Right kidney (tissue), 1 donor: ENCODE data around the gene CEP126.
"Not testable (repeated sequence)": the region's sequence is repeated elsewhere in the genome, so short reads cannot be mapped to it uniquely, and the experiment has no call there.

Experiments used
- DNase-seq: peaks from one replicate; pipeline ENCODE4 v3.0.0-alpha.2; 2016

The CEP126 gene

DNA sequence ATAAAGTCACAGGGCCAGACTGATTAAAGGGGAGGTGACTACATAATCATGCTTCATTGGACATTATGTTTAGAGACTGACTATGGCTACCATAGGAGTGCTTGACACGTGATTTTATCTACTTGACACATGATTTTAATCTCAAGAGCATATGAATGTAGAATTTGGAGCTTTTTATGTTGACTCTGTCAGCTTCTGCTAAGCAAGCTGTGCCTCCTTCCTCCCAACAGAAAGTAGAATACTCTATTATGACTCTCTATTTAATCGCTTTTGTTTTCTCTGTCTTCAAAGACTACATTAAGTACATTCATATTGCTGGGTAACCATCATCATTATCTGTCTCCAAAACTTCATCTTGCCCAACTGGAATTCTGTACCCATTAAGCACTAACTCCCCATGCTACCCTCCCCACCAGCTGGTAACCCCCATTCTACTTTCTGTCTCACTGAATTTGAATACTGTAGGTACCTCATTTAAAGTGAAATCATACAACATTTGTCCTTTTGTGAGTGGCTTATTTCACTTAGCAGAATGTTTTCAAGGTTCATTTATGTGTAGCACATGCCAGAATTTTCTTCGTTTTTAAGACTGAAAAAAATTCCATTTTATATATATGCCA is 26.2 kb downstream of the CEP126 start:
- DNase-seq: no peak

DNA sequence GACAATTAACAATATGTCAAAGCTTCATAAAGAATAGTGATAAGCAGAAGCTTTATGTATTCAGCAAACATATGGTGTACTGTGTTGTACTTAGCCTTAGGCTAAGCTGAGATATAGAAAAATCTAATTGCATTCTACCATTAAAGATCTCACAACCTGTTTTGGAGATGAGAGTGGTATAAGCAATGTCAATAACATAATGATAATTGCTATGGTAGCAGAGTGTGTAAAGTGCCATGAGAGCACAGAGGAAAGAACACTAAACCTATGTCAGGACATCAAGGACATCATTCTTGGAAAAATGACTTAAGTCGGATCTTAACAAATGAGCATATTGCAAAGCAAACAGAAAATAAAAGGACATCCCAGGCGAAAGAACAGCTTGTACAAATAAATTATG is 30.1 kb downstream of the CEP126 start:
- no peak for DNase-seq

DNA sequence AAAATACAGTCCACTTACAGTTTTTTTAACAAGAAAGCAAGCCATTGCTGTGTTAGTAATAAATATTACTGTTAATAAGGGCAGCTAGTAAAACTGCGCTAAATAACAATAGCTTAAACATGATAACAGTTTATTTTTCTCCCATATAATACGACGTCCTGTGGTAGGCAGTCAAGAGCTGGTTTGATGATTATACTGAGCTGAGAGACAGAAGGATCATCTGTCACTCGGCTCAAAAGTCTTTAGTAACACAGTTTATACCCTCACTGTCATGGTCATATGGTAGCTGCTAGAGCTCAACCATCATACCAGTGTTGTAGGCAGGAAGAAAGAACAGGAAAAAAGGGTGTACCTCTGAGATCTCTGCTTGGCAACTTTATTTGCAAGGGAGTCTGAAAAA is 30.6 kb downstream of the CEP126 start:
- DNase-seq: no peak

DNA sequence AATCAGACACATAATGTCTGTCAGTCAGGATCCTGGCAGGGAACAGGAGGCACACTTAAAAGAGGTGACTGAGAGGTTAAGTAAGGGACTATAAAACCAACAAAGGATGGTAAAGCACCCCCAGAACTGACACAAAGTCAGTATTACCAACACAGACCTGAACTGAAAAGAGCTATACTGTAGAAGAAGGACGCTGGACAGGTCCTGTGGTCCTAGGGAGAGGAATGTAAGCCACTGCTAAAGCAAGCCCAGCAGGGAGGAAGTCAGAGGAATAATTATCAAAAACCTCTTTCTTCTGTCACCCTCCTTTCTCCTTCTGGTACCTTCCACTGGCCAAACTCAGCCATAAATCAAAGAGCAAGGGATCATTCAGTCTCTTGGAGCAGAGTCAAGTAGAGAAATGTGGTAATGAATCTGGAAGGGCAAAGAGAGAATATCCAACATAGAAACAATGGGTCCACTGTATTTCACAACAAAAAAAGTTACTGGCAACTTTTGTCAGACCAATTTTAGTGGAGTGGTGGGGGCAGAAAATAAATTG is 34.9 kb downstream of the CEP126 start:
- no peak for DNase-seq

DNA sequence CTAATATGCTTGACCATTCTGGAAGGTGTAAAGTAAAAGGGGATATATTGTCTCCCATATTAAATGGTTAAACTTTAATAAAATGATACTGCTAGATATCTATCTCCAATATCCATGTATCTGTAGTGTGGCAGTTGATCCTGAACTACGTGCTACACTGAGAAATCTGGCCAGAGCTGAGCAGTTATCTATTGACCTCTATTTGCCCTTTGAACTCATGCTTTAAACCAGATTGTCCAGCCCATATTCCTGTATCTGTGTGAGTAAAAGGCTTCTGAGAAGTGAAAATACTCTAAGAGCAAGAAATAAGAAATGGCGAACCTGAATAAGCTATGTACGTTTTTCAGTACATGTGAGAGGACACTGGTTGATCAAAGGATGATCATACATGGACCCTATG is 40.5 kb downstream of the CEP126 start:
- no peak for DNase-seq

DNA sequence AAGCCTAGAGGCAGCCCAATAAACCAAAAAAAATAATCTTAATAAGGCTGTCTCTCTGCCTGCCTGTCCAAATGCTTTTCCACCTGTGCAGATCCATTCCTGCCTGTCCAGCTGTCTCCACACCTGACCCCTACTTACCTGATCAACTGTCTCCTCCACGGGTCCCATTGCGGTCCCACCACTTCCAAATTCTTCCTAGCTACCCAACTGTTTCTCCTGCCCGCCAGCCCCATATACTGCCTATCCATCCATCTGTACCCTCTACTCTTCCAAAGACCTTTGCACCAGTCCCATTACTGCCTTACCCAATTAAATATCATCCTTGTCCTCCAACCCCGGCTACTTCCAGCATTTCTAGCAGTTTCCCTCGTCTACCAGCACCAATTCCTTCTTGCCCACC is 40.9 kb downstream of the CEP126 start:
- DNase-seq: no peak

DNA sequence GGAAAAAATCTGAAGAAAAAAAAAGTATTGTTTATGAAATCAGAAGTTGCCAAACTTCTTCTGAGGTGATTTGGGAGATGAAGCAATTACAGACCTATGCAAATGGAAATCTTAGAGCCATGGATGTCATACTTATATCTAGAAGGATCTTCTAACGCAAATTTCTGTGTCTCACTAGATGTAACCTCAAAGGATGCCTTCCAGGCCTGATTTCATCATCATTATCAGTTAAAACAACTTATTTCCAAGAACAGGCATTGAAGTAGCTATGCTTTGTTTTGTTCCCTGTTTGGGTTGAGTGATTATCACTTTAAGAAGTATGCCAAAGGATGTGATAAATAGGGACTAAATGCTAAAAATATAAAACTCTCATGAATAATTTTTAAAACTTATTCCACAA is 45.4 kb downstream of the CEP126 start:
- DNase-seq: no peak

DNA sequence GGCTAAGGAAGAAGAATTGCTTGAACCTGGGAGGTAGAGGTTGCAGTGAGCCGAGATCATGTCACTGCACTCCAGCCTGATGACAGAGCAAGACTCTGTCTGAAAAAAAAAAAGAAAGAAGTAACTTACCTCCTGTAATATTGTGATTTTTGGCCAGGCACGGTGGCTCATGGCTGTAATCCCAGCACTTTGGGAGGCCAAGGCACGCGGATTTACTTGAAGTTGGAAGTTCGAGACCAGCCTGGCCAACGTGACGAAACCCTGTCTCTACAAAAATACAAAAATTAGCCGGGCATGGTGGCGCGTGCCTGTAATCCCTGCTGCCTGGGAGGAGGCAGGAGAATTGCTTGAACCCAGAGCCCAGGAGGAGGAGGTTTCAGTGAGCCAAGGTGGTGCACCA is 49.4 kb downstream of the CEP126 start:
- DNase-seq: not testable (repeated sequence)

DNA sequence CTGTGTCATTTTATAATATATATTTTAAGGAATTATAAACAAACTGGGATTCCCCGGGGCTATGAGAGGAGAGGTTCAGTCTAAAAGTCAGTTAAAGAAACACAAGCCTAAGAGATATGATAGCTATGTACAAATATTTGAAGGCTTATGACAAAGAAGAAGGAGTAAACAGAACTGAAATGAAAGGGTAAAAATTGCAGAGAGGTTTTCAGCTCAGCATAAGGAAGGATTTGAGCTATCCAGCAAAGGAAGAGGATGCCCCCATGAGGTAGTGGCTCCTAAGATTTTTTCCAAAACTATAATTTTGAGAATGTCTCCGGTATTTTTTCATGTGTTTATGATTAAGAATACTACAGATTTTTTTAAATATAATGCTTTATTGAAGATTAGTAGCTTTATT is 59.4 kb downstream of the CEP126 start:
- DNase-seq: no peak

DNA sequence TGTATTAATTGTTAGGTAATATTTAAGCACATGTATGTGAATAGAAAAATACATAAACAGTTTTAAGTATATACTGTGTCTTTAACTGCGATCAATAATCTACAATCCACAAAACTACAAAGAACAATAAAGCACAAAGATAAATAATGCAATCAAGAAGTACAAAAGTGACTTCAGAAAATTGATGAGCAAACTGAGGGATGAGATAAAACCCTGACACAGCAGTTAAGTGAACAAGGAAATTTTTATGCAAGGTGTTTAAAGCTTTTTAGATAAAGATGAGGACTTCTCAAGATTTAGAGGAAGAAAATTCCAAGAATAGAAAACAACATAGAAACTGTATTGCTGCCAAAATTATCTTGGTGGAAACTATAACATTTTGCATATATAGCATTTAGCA is 60.0 kb downstream of the CEP126 start:
- DNase-seq: no peak

DNA sequence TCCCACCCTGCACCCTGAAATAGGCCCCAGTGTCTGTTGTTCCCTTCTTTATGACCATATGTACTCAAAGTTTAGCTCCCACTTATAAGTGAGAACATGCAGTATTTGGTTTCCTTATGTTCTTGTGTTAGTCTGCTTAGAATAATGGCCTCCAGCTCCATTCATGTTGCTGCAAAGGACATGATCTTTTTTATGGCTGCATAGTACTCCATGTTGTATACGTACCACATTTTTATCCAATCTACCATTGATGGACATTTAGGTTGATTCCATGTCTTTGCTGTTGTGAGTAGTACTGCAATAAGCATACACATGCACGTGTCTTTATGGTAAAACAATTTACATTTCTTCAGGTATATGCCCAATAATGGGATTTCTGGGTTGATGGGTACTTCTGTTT is 60.9 kb downstream of the CEP126 start:
- no peak for DNase-seq

DNA sequence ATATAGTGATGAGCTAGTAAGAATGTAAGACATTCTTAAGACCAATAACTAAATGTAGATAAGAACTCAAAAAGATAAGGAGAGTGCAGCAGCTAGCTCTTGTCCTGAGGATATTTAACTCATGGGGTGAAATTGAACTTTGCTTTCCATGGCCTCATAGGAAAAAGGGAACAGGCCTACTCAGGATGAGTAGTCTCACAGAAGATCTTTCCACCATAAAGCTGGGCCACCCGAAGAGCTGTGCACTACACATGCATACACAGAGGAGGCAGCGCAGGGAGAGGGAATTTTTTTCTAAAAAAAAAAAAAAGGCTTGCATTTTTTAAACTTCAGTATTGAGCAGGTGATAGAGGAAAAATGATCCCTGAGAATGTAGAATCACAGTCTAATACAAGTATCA is 72.6 kb downstream of the CEP126 start:
- no peak for DNase-seq

DNA sequence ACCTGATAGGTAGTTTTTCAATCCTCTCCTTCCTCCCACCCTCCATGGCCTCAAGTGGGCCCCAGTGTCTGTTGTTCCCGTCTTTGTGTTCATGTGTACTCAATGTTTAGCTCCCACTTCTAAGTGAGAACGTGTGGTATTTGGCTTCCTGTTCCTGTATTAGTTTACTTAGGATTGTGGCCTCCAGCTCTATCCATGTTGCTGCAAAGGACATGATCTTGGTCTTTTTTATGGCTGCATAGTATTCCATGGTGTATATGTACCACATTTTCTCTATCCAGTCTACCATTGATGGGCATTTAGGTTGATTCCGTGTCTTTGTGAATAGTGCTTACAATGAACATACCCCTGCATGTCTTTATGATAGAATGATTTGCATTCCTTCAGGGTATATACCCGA is 78.4 kb downstream of the CEP126 start:
- no peak for DNase-seq

DNA sequence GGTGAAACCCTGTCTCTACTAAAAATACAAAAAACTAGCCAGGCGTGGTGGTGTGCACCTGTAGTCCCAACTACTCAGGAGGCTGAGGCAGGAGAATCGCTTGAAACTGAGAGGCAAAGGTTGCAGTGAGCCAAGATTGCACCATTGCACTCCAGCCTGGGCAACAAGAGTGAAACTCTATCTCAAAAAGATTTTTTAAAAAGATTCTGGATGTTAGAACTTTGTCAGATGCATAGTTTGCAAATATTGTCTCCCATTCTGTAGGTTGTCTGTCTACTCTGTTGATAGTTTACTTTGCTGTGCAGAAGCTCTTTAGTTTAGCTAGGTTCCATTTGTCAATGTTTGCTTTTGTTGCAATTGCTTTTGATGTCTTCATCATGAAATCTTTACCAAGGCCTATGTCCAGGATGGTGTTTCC is 79.3 kb downstream of the CEP126 start:
- DNase-seq: not testable (repeated sequence)

DNA sequence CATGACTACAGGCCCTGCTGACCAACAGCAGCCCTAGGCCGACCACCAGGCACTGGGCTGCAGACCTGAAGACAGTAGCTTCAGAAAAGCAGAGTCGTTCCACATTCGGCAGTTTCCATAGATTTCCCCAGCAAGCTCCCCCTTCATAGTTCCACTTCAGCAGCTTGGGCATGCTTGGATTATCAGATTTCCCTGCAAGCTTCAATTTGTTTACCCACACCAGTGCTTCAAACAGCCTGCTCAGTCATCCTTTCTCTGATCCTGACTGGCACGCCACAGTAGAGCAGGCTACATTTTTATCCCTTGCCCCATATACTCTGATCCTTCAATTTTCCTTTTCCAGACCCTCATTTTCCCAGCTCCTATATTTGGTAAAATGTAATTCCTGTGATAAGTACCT is 81.3 kb downstream of the CEP126 start:
- peak; percentile 3 for DNase-seq

DNA sequence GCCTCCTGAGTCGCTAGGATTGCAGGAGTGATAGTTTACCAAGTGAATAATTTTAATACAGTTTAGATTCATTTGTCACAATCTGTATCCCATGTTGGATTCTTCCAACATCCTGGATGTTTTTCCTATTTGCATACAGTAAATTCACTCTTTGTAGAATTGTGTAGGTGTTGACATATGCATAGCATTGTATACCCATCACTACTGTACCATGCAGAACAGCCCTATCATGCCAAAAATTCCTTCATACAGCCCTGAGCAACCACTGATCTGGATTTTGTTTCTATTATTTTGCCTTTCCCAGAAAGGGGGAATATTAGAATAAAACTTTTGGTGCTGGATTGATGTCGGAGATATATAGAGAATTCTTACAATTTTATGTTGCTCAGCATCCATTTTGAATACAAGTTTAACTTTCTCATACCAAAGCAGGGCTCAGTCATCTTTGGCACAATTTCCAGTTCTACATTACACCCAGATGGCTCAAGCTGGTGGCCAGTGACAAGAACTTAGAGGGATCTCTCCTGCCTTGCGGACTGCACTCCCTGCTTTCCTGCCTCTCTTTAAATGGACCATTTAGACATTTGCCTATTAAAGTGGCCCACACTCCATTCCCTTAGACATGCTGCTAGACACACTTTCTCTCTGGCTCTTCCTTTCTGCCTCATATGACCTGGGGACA is 87.0 kb downstream of the CEP126 start:
- no peak for DNase-seq

DNA sequence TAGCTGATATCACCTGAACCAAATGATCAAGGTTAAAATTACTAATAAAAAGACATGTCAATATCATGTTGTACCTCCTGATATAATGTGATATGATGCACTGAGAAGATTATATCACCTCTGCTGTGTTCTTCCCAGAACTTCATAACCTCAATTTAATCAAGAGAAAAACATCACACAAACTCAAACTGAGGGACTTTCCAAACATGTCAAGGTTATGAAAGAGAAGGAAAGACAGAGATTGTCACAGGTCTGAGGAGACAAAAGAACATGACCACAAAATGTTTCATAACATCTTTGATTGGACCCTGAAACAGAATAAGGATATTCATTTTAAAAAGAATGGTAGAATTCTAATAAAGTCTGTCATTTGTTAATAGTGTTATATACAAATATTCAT is 89.4 kb downstream of the CEP126 start:
- DNase-seq: no peak

DNA sequence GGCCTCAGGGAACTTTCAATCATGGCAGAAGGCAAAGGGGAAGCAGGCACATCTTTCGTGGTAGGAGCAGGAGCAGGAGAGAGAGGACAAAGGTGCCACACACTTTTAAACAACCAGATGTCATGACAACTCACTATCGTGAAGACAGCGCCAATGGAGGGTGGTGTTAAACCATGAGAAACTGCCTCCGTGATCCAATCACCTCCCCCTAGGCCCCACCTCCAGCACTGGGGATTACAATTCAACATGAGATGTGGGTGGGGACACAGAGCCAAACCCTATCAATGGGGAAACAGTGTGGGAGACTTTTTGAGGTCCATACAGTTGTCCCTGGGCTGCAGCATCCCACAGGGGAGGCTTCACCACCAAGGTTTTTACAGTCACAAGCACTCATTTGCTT is 90.5 kb downstream of the CEP126 start:
- DNase-seq: no peak

DNA sequence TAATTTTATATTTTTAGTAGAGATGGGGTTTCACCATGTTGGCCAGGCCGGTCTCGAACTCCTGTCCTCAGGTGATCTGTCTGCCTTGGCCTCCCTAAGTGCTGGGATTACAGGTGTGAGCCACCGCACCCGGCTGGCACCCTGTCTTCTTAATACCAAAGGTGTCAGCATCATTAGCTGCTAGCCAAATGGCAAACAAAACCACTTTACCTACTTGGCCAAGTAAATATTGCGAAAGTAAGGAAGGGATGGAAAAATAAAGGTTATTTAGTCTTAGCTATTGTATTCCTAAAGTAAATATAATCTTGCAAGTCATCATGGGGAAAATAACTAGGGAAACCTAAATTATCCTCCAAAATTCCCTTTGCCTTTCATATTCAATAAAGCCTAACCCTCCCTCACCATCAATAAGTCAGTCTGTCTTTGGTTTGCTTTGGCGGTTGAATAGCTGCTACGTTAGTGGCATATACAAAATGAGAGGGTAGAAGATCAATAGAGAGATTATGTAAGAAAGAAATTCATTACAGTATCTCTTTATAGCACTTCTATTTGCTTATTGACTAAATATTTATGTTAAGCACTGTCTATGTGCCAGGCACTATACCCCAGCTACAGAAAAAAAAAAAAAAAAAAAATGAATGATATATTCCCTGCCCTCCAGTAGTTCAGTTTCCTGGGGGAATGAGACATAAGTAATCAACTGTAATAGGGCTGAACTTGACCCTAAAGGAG is 92.2 kb downstream of the CEP126 start:
- no peak for DNase-seq

DNA sequence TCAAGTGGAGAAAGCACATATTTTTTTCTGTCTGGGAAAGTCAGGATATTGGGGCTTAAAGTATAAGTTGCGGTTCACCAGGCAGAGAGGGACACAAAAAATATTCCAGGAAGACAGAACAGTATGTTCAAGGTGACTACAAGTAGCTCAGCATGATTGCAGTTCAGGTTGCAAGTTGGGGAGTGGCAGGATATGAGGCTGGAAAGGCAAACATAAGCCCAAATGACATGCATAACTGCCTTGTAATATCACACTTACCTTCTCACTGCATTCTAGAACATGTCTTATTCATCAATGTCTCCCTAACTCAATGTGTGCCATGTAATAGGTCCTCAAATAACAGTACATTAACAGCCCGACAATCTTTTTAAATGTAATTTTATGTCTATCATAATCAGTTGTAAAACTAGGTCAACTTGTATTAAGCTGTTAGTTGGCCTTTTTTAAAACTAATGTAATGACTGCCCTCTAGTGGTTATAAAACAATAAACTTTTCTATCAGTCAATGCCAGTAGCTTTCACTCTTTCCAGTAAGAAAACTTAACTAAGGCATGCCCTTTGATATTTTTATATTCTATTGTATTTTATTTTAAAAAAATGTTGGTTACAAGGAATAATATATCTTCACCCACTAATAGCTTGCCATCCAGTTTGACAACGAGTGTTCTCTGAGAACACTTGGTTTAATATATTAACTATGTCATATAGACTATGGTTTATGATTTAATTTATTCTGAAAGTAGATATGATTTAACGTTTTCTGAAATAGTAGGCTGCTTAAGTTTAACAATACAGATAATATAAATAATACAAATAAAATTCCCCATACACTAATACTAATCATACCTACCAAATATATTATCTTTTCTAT is 93.0 kb downstream of the CEP126 start:
- peak; percentile 40 for DNase-seq

DNA sequence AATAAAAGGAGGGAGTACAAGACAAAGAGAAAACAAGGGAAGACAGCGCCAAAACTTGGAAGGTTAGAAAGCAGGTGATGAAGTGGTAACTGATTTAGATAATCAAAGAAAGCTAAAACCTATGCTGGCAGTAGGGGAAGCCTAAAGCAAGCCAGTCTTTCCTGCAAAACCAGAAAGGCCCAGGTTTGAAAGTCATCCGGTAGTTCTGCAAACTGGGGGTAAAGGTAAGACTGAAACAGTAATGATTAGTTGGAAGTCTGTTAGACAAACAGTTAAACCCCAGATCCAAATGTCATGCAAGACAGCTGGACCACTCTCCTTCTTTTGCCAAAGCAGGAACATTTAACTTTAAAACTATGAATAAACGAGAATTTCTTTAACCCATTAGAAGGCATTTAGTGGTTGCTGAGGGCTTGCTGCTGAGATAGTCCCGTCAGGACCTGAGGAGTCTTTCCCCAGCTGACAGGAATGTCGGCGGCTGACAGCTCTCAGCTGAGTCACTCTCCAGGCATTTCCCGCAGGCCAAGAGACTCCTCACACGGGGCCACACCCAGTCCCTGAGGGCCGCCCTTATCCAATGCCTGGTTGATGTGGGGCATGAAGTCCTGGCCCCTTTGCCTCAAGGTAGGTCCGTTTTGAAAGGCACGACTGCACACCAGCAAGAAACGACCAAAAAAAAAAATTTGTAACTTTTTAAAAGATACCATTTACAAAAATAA is 96.1 kb downstream of the CEP126 start:
- peak; percentile 12 for DNase-seq

DNA sequence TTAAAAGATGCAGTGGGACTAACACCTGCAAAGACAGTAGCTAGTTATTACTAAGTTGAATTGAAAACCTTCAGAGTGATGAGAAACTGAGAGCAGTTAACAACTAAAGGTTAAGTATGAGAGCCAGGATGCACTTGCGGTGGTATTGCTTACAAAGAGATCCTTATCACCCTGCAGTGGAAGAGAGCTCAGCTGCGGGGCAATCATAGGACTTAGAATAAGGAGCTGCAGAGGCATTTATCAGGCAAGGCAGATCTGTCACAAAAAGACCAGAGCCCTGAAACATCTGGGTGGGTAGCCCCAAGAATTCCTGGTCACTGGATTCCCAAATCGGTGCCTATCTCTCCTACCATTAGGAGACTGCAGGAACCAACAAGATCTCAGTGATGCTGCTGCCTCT is 98.1 kb downstream of the CEP126 start:
- no peak for DNase-seq
